Stimulated activated naive CD8-positive, alpha-beta T cell treated with anti-CD3 and anti-CD28 coated beads, Interleukin-15, amount 100 ng/mL, for 72 hours (primary cell): ENCODE data around the gene TBC1D22A.
A peak's percentile ranks its signal among the peaks of the same experiment; 100 is the strongest.
"Not testable (repeated sequence)": the region's sequence is repeated elsewhere in the genome, so short reads cannot be mapped to it uniquely, and the experiment has no call there.

Source experiments
- ATAC-seq: fragments of 150-1000 bp; cut with Tn5 transposase; 2 replicates; pipeline ENCODE4 v1.10.0; 2021; ENCODE audit warnings: mild to moderate bottlenecking, moderate library complexity
- DNase-seq, 2 donors: peaks; one replicate each; pipeline ENCODE4 v3.0.0; 2021 to 2022
- H3K27ac Mint-ChIP-seq, 2 donors: one replicate each; pipeline ENCODE4 v1.8.0; 2022; ENCODE audit warnings: mild to moderate bottlenecking in 2 of 2, mixed read lengths in 2 of 2, moderate library complexity in 2 of 2
- H3K27me3 Mint-ChIP-seq: one replicate; pipeline ENCODE4 v1.8.0; 2022; ENCODE audit warnings: mixed read lengths
- H3K4me1 Mint-ChIP-seq: one replicate; pipeline ENCODE4 v1.8.0; 2022; ENCODE audit warnings: mild to moderate bottlenecking, mixed read lengths
- H3K4me3 Mint-ChIP-seq, 2 donors: one replicate each; pipeline ENCODE4 v1.8.0; 2022; ENCODE audit warnings: mild to moderate bottlenecking in 2 of 2, mixed read lengths in 2 of 2, moderate library complexity in 1 of 2
- H3K9me3 Mint-ChIP-seq, 2 donors: one replicate each; pipeline ENCODE4 v1.8.0; 2022; ENCODE audit warnings: mixed read lengths in 2 of 2

TBC1D22A gene

DNA sequence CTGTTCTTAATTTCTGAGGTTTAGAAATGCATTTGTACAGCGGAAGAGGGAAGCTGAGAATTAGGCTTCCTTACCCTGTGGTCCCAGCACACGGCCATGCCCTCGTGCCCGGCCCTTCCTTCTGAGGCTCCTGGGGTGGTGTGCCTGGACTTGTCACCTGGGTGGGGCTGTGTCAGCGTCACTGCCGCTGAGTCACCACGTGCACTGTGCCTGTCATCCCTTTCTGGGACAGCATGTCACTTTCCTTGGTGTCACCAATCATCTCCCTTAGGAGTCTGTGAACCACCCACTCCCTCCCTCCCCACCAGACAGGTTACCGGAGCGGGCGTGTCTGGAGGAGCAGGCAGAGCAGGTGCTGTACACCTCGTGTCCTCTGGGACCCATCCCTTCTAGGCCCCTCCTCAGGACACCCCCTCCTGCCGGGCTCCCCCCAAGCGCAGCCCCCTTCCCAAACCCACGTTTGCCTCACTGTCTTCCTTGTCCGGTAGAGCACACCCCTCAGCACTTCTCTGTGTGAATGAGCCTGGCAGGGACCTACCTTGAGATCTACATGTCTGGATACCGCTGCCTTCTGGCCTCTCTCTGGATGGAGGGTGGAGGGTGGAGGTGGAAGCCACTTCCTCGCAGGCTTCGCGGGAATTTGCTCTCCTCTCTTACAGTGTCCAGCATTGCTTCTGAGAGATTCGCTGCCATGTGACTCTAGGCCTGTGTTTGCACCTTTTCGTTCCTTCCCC lies 367.6 kb downstream of the TBC1D22A start:
- Mint-ChIP-seq H3K9me3 (no peaks in the 10 kb centered on the region), H3K27me3 (no peaks in the 10 kb centered on the region), H3K27ac (peak overlapping the region; percentile 72 to 85), H3K4me3 (no peak overlapping the region), H3K4me1 (peaks cover 9% of the 10 kb centered on the region)
- peak in 1 of 2 donors; percentile 18 for DNase-seq
- ATAC-seq, result peak; percentile 51

- Mint-ChIP-seq H3K27me3 (no peaks in the 10 kb centered on the region), H3K27ac (peak overlapping the region; percentile 57 to 92), H3K9me3 (no peaks in the 10 kb centered on the region), H3K4me3 (no peak overlapping the region), H3K4me1 (peaks cover 9% of the 10 kb centered on the region)
- no peak for ATAC-seq
- DNase-seq, result no peak
Observed at GRCh38 chr22:47130883-47131631, 368.6 kb downstream of the TBC1D22A start.

- Mint-ChIP-seq H3K27me3 (no peaks in the 10 kb centered on the region), H3K9me3 (no peaks in the 10 kb centered on the region), H3K27ac (no peak overlapping the region), H3K4me1 (peaks cover 2% of the 10 kb centered on the region), H3K4me3 (no peak overlapping the region)
- ATAC-seq (no peak), DNase-seq (no peak)
Observed at GRCh38 chr22:47131632-47132427, 369.4 kb downstream of the TBC1D22A start.

DNA sequence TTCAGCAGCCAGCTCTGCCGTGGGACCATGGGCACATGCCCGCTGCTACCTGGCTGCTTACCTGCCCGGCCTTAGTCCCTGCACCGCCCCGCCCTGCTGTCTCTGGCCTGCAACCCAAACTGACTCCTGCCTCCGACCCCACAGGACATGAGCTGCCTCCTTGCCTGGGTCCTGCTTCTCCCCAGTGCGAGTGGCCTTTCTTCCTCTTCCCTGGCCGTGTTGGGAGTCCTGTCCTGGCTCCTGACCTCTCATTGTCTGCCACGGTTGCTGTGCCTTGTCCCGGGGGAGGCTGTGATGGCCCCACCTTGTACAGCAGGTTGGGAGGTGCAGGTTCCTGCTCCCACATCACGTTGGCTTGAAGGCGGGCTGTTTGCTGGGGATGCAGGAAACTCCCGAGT lies 370.0 kb downstream of the TBC1D22A start:
- DNase-seq (no peak), ATAC-seq (no peak)
- H3K27ac Mint-ChIP-seq, result no peak overlapping the region
- H3K4me3 Mint-ChIP-seq, result no peak overlapping the region
- H3K9me3 Mint-ChIP-seq, result no peaks in the 10 kb centered on the region
- no peaks in the 10 kb centered on the region for H3K4me1 Mint-ChIP-seq
- H3K27me3 Mint-ChIP-seq, result no peaks in the 10 kb centered on the region

- H3K4me3 Mint-ChIP-seq, result no peak overlapping the region
- peak overlapping the region in 1 of 2 donors; percentile 64 for H3K27ac Mint-ChIP-seq
- DNase-seq (no peak), ATAC-seq (no peak)
- no peaks in the 10 kb centered on the region for H3K4me1 Mint-ChIP-seq
- H3K27me3 Mint-ChIP-seq, result no peaks in the 10 kb centered on the region
- no peaks in the 10 kb centered on the region for H3K9me3 Mint-ChIP-seq
Observed at GRCh38 chr22:47133061-47133969, 370.9 kb downstream of the TBC1D22A start.

- Mint-ChIP-seq H3K27me3 (no peaks in the 10 kb centered on the region), H3K27ac (no peak overlapping the region), H3K4me1 (no peaks in the 10 kb centered on the region), H3K4me3 (no peak overlapping the region), H3K9me3 (no peaks in the 10 kb centered on the region)
- ATAC-seq, result no peak
- no peak for DNase-seq
Observed at GRCh38 chr22:47134222-47134621, 371.8 kb downstream of the TBC1D22A start.

GRCh38 chr22:47135338-47135737 lies 372.9 kb downstream of the TBC1D22A start:
- Mint-ChIP-seq H3K27ac (peak overlapping the region in 1 of 2 donors; percentile 92), H3K4me3 (no peak overlapping the region), H3K9me3 (no peaks in the 10 kb centered on the region), H3K4me1 (no peaks in the 10 kb centered on the region), H3K27me3 (no peaks in the 10 kb centered on the region)
- DNase-seq (no peak), ATAC-seq (no peak)

GRCh38 chr22:47136050-47136449 lies 373.6 kb downstream of the TBC1D22A start:
- no peaks in the 10 kb centered on the region for H3K9me3 Mint-ChIP-seq
- no peak for DNase-seq
- no peak overlapping the region for H3K27ac Mint-ChIP-seq
- ATAC-seq, result no peak
- H3K27me3 Mint-ChIP-seq, result no peaks in the 10 kb centered on the region
- no peak overlapping the region for H3K4me3 Mint-ChIP-seq
- H3K4me1 Mint-ChIP-seq, result no peaks in the 10 kb centered on the region

- Mint-ChIP-seq H3K4me3 (no peak overlapping the region), H3K9me3 (no peaks in the 10 kb centered on the region), H3K27ac (peak overlapping the region; percentile 45 to 66)
Observed at GRCh38 chr22:47136671-47137070, 374.2 kb downstream of the TBC1D22A start.

GRCh38 chr22:47139013-47139789 lies 376.8 kb downstream of the TBC1D22A start:
- ATAC-seq (no peak), DNase-seq (no peak)
- H3K9me3 Mint-ChIP-seq, result no peaks in the 10 kb centered on the region
- no peak overlapping the region for H3K27ac Mint-ChIP-seq
- H3K4me1 Mint-ChIP-seq, result no peaks in the 10 kb centered on the region
- no peak overlapping the region for H3K4me3 Mint-ChIP-seq
- H3K27me3 Mint-ChIP-seq, result no peaks in the 10 kb centered on the region

More at GRCh38 chr22:47136671-47137070, 374.2 kb downstream of the TBC1D22A start:
- H3K27me3 Mint-ChIP-seq, result no peaks in the 10 kb centered on the region
- no peaks in the 10 kb centered on the region for H3K4me1 Mint-ChIP-seq
- no peak for DNase-seq
- peak; percentile 23 for ATAC-seq

DNA sequence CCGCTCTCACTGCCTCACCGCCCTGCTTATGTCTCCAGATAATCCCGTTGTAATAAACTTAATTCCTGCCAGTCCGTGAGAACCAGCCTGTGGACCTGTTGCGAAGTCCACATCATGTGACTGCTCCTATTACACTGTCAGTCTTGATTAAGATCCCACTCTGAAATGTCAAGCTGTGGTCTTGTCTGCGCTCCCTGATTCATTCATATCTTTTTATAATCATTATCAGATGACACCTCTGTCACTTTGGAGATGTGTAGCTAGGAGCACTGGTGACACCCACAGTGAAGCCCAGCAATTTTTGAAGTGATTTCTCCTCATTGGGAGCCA lies 377.3 kb downstream of the TBC1D22A start:
- H3K4me1 Mint-ChIP-seq, result no peaks in the 10 kb centered on the region
- ATAC-seq (no peak), DNase-seq (no peak)
- no peak overlapping the region for H3K27ac Mint-ChIP-seq
- H3K9me3 Mint-ChIP-seq, result no peaks in the 10 kb centered on the region
- H3K4me3 Mint-ChIP-seq, result no peak overlapping the region
- no peaks in the 10 kb centered on the region for H3K27me3 Mint-ChIP-seq

- not testable (repeated sequence) for H3K27me3 Mint-ChIP-seq, H3K27ac Mint-ChIP-seq, H3K4me3 Mint-ChIP-seq, H3K4me1 Mint-ChIP-seq, DNase-seq, H3K9me3 Mint-ChIP-seq, ATAC-seq
Observed at GRCh38 chr22:47140975-47141374, 378.5 kb downstream of the TBC1D22A start.

GRCh38 chr22:47142427-47143046 lies 380.1 kb downstream of the TBC1D22A start:
- Mint-ChIP-seq H3K27me3 (no peaks in the 10 kb centered on the region), H3K4me1 (no peaks in the 10 kb centered on the region), H3K27ac (no peak overlapping the region), H3K9me3 (no peaks in the 10 kb centered on the region), H3K4me3 (no peak overlapping the region)
- DNase-seq (no peak), ATAC-seq (no peak)

GRCh38 chr22:47143249-47143938 lies 380.9 kb downstream of the TBC1D22A start:
- no peaks in the 10 kb centered on the region for H3K4me1 Mint-ChIP-seq
- DNase-seq, result no peak
- ATAC-seq, result no peak
- no peak overlapping the region for H3K27ac Mint-ChIP-seq
- no peaks in the 10 kb centered on the region for H3K27me3 Mint-ChIP-seq
- H3K4me3 Mint-ChIP-seq, result no peak overlapping the region
- H3K9me3 Mint-ChIP-seq, result no peaks in the 10 kb centered on the region
